ENCODE data around the gene CLTCL1.

GRCh38 chr22:19213442-19214077 lies 78.0 kb downstream of the CLTCL1 start:
- TF ChIP-seq CTCF (IDR thresholded peaks at IDR 0.05) (no peak), REST (IDR thresholded peaks at IDR 0.05; ENCODE audit: insufficient read depth in 1 of 2, low read depth in 2 of 2, low read length in 1 of 2) (no peak)
